ENCODE results near the gene GOLGA8J.
"Not testable (repeated sequence)": the region's sequence is repeated elsewhere in the genome, so short reads cannot be mapped to it uniquely, and the experiment has no call there.

Gene GOLGA8J, protein sequence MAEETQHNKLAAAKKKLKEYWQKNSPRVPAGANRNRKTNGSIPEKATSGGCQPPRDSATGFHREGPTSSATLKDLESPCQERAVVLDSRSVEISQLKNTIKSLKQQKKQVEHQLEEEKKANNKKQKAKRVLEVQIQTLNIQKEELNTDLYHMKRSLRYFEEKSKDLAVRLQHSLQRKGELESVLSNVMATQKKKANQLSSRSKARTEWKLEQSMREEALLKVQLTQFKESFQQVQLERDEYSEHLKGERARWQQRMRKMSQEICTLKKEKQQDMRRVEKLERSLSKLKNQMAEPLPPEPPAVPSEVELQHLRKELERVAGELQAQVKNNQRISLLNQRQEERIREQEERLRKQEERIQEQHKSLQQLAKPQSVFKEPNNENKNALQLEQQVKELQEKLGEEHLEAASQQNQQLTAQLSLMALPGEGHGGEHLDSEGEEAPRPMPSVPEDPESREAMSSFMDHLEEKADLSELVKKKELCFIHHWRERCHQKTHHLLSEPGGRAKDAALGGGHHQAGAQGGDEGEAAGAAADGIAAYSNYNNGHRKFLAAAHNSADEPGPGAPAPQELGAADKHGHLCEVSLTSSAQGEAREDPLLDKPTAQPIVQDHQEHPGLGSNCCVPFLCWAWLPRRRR

GRCh38 chr15:30082655-30083054, at the start of gene GOLGA8J:
GOLGA8J (plus strand) TSS chr15:30082955; CDS start chr15:30083053, 98 bp downstream.
- DNase-seq = not testable (repeated sequence)

GRCh38 chr15:30033211-30033610, 49.5 kb upstream of the GOLGA8J start:
- no peak for DNase-seq

DNA sequence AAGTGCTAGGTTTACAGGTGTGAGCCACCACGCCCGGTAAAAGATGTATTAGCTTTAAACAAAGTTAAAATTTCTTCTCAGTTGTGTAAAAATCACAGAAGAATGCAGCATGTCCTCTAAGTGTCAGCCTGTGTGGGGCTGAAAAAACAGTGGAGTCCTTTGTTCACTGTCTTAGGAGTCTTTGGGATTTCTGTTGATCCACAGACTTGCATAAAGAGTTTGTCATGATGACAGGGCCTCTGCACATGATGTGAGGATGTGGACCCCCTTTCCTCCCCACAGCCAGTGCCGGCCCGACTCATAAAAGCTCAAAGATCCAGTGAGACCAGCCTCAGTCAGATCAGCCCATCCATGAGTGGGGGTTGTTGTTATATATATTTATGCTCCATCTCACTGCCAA, 49.0 kb upstream of the GOLGA8J start:
- DNase-seq = no peak

GRCh38 chr15:30036036-30036703, 46.6 kb upstream of the GOLGA8J start:
- no peak for DNase-seq

DNA sequence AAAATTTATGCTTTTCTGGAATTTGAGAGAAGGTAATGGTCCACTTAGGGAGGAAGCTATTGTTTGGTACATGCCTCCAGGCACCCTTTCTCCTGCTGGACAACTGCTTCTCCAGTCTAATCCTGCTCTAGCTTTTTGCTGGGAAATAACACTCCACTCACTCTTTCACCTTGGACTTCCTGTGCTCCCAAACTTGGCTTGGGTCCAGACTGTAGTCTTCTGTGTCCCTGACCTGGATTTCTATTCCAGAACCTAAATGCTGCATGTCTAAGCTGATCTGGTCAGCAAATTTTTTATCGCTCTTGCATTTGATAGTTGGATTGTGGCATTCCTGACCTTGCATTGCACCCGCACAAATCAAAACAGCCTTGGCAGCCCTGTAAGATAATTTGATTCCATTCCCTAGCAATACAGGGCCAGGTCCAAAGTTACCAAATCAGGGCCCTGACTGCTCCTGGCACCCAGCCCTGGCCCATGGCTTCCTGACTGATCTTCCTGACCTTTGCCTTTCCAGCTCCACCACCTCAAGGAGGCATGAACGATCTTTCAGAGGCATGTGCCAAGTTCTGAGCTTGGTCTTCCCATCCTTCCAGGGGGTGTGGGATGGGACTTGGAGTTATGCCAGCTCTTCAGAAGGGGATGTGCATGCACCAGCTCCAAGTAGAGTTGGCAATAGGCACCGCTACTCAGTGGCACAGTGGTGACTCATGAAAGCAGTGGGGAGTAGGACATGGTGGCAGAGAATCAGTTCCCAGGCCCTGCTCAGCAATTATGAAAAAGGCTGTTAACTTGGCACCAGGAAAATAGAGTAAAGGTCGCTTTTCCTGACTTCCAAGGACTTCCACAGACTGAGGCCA, 43.9 kb upstream of the GOLGA8J start:
- no peak for DNase-seq

DNA sequence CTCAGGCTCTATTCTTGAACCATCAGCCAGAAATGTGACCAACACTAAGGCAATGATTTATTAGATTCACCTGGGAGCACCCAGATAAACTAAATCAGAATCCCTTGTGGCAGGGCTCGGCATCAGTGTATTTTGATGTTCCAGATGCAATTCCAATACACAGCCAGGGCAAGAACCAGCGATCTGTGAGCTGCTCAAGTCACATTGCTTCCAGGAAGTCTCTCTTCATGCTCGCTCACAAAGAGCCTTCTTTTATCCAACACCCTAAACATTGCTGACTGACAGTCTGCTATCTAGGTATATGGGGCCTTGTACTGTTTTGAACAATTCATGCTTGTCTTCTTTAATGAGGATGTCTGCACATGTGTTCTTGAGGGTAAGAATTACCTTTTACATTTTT, 40.9 kb upstream of the GOLGA8J start:
- no peak for DNase-seq

GRCh38 chr15:30042556-30042955, 40.2 kb upstream of the GOLGA8J start:
- no peak for DNase-seq

DNA sequence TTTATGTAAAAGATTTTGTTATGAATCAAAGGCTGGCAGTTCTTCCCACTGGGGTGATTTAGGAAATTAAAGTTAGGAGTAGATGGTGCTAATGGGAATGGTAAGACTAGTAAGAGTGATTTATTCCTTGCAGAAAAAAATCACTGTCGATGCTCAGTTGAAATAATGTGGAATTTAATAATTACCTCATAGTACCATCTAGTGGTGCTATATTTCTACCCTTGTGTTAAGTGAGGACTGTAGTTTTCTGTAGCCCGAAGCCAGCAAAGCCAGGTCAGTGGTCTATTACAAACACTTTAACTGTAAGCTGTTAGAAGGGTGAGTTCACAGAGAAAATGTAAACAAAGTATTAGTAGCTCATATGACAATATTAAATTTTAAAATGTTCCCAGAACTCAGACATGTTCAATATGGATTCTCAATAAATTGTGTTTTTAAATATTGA, 39.5 kb upstream of the GOLGA8J start:
- no peak for DNase-seq

DNA sequence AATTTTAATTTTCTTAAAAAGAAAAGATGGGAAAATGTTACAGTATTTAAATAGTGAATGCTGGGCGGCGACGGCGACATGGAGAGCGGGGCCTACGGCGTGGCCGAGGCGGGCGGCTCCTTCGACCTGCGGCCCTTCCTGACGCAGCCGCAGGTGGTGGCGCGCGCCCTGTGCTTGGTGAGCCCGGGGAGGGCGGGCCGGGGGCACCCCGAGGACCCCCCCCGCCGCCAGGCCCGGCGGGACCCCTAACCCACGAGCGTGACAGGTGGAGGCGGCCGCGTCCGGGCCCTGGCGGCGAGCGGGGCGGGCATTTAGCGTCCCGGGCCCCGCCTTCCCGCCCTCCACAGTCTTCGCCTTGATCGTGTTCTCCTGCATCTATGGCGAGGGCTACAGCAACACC, 38.4 kb upstream of the GOLGA8J start:
- DNase-seq = no peak

DNA sequence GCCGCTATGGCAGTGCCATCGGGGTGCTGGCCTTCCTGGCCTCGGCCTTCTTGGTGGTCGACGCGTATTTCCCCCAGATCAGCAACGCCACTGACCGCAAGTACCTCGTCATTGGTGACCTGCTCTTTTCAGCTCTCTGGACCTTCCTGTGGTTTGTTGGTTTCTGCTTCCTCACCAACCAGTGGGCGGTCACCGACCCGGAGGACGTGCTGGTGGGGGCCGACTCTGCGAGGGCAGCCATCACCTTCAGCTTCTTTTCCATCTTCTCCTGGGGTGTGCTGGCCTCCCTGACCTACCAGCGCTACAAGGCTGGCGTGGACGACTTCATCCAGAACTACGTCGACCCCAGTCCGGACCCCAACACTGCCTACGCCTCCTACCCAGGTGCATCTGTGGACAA, 37.9 kb upstream of the GOLGA8J start:
- DNase-seq = not testable (repeated sequence)

GRCh38 chr15:30045248-30046041, 37.3 kb upstream of the GOLGA8J start:
- DNase-seq = not testable (repeated sequence)

- DNase-seq = no peak
Observed at GRCh38 chr15:30046430-30046829, 36.3 kb upstream of the GOLGA8J start.

- no peak for DNase-seq
Observed at GRCh38 chr15:30055604-30056003, 27.2 kb upstream of the GOLGA8J start.

- no peak for DNase-seq
Observed at GRCh38 chr15:30056166-30056565, 26.6 kb upstream of the GOLGA8J start.

DNA sequence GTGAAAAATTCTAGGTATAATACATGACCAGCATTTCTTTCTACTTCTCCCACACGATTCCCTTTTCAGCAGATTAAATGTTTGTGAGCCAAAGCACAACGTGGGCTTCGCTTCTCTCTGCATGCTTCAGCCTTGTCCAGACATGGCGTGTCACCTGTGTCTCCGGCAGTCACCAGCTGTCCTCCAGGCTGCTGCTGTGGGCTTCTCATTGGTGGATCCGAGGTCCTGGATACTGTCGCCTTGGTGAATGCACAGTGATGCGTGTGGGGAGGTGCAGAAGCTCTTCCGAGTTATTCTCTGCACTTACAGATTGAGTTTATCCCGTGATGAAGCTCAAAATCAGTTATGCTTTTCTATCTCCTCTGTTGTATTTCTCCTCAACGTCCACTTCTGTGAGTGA, 23.0 kb upstream of the GOLGA8J start:
- no peak for DNase-seq

GRCh38 chr15:30062881-30063280, 19.9 kb upstream of the GOLGA8J start:
- no peak for DNase-seq

DNA sequence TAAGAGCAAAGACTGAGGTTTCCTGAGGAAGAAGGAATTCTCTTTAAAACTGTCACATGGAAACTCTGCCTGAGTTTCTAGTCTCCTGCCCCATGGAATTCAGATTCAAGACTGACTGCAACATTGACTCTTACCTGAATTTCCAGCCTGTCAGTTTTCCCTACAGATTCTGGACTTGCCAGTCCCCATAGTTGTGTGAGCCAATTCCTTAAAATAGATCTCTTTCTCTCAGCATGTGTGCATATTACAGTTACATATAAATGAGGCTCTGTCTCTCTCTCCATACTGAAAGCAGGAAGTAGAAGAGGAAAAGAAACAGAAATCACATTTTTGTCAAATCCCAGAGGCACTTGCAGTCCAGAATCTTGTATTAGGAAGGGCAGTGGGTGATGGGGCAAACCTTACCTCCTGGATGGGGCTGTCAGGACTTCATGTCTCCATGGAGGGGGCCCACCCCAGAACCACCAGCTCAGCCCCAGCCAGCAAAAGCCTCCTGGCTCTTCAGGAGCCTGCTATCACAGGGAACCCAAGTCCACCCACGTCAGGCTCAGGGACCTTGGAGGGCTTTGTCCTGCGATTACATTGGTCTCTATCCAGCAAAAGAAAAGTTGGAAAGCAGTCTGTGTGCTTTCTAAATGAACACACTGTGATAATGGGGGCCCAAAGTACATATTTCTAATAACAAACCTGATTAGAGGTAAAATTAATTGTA, 18.8 kb upstream of the GOLGA8J start:
- DNase-seq = no peak

- DNase-seq = peak; percentile 80
Observed at GRCh38 chr15:30065025-30065801, 17.5 kb upstream of the GOLGA8J start.

DNA sequence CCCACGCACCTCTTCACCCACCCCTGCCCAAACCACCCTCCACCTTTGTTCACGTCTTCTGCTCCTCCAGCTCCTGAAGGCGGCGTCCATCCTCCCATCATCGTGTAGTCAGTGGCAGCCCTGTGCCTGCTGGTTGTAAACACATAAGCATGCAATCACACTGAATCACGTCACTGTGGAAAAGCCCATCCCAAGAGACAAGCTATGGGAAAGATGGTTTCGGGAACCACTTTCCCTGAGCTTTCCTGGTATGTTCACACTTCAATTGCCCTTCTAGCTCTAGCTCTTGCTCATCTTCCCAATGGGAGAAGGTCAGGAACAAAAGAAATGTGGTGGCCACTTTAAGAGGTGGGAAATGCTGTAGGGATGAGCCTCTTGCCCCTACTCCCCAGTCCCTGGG, 14.4 kb upstream of the GOLGA8J start:
- DNase-seq = no peak

DNA sequence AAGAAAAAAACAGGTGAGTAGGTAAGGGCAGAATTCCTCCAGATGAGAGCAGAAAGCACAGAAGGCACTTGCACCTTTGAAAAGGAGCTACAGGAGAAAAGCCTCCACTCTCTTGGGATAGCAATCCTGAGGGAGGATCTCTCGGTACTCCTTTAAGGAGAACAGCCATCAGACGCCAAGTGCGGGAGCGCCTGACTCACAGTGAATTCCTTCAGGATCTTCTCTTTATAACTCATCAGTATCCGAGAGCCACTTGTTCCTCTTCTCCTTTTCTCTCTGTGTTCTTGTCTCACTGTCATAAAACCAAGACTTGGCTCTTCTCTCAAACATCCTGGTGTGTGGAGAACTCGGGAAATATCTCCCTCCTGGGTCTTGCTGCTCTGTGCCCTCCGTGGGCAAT, 10.1 kb upstream of the GOLGA8J start:
- DNase-seq = no peak

GRCh38 chr15:30073915-30074314, 8.8 kb upstream of the GOLGA8J start:
- no peak for DNase-seq
